Retina (tissue), 1 donor: ENCODE data around the gene KDM6A.
"Not testable (repeated sequence)": the region's sequence is repeated elsewhere in the genome, so short reads cannot be mapped to it uniquely, and the experiment has no call there.

ENCODE experiments used
- DNase-seq: peaks from one replicate; pipeline ENCODE4 v3.0.0-alpha.2; 2016

The KDM6A gene

GRCh38 chrX:45011597-45011996 lies 138.6 kb downstream of the KDM6A start:
- no peak for DNase-seq

- no peak for DNase-seq
Measured at GRCh38 chrX:45017946-45018345, 145.0 kb downstream of the KDM6A start.

GRCh38 chrX:45022150-45022549 lies 149.2 kb downstream of the KDM6A start:
- DNase-seq: no peak

GRCh38 chrX:45024501-45024900 lies 151.5 kb downstream of the KDM6A start:
- no peak for DNase-seq

- DNase-seq: no peak
Measured at GRCh38 chrX:45026036-45026435, 153.0 kb downstream of the KDM6A start.

- no peak for DNase-seq
Measured at GRCh38 chrX:45031830-45032378, 158.9 kb downstream of the KDM6A start.

- DNase-seq: no peak
Measured at GRCh38 chrX:45035071-45035470, 162.1 kb downstream of the KDM6A start.

GRCh38 chrX:45036161-45036560 lies 163.2 kb downstream of the KDM6A start:
- DNase-seq: no peak

GRCh38 chrX:45040137-45040536 lies 167.1 kb downstream of the KDM6A start:
- not testable (repeated sequence) for DNase-seq

GRCh38 chrX:45046417-45046816 lies 173.4 kb downstream of the KDM6A start:
- DNase-seq: no peak

GRCh38 chrX:45050558-45050957 lies 177.6 kb downstream of the KDM6A start:
- no peak for DNase-seq

GRCh38 chrX:45056428-45057145 lies 183.6 kb downstream of the KDM6A start:
- no peak for DNase-seq

- DNase-seq: not testable (repeated sequence)
Measured at GRCh38 chrX:45059906-45060305, 186.9 kb downstream of the KDM6A start.

- no peak for DNase-seq
Measured at GRCh38 chrX:45063319-45064095, 190.5 kb downstream of the KDM6A start.

GRCh38 chrX:45068569-45068968 lies 195.6 kb downstream of the KDM6A start:
- no peak for DNase-seq

- DNase-seq: peak; percentile 38
Measured at GRCh38 chrX:45070116-45071007, 197.4 kb downstream of the KDM6A start.

GRCh38 chrX:45073011-45073410 lies 200.0 kb downstream of the KDM6A start:
- not testable (repeated sequence) for DNase-seq

- no peak for DNase-seq
Measured at GRCh38 chrX:45077748-45078424, 204.9 kb downstream of the KDM6A start.

GRCh38 chrX:45083314-45083713 lies 210.3 kb downstream of the KDM6A start:
- no peak for DNase-seq

- DNase-seq: no peak
Measured at GRCh38 chrX:45110494-45110893, 237.5 kb downstream of the KDM6A start.

GRCh38 chrX:45126158-45126557 lies 253.2 kb downstream of the KDM6A start:
- no peak for DNase-seq

GRCh38 chrX:45128896-45129454 lies 256.0 kb downstream of the KDM6A start:
- no peak for DNase-seq
